HG03558 (cell line): ENCODE results near the gene CES3.

Experiments used
- ATAC-seq: cut with Tn5 transposase; IDR thresholded peaks from one replicate; pipeline ENCODE4 v1.9.1; 2021; ENCODE audit warnings: moderate number of reproducible peaks; ENCODE audit not compliant: unreplicated experiment; ENCODE audit errors: extremely low read depth

CES3 gene, protein sequence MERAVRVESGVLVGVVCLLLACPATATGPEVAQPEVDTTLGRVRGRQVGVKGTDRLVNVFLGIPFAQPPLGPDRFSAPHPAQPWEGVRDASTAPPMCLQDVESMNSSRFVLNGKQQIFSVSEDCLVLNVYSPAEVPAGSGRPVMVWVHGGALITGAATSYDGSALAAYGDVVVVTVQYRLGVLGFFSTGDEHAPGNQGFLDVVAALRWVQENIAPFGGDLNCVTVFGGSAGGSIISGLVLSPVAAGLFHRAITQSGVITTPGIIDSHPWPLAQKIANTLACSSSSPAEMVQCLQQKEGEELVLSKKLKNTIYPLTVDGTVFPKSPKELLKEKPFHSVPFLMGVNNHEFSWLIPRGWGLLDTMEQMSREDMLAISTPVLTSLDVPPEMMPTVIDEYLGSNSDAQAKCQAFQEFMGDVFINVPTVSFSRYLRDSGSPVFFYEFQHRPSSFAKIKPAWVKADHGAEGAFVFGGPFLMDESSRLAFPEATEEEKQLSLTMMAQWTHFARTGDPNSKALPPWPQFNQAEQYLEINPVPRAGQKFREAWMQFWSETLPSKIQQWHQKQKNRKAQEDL

DNA sequence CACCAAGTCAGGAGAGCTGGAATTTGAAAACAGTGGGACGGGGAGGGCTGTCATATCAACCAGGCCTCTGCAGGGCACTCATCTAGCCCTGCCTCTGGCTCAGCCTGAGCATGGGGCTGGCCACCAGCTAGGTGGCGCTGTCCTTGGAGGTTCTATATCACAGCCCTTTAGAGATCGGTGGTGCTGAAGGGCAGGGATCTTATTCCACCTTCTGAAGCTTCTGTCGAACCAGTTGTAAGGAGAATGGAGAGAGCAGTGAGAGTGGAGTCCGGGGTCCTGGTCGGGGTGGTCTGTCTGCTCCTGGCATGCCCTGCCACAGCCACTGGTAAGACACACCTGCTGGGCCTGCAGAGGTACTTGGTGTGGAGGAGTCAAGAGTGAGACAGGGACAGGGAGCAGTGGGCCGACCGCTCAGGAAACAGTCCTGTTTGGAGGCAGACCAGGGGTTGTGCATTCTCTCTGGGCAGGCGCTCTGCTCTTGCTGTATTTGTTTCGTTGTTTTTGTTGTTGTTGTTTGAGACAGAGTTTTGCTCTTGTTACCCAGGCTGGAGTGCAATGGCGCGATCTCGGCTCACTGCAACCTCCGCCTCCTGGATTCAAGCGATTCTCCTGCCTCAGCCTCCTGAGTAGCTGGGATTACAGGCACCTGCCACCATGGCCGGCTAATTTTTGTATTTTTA lies at the start of gene CES3:
TSS of gene CES3 (plus strand) at position 202 of the 680 bp plus-strand sequence. CDS start at position 244, 42 bp downstream.
- no peak for ATAC-seq

DNA sequence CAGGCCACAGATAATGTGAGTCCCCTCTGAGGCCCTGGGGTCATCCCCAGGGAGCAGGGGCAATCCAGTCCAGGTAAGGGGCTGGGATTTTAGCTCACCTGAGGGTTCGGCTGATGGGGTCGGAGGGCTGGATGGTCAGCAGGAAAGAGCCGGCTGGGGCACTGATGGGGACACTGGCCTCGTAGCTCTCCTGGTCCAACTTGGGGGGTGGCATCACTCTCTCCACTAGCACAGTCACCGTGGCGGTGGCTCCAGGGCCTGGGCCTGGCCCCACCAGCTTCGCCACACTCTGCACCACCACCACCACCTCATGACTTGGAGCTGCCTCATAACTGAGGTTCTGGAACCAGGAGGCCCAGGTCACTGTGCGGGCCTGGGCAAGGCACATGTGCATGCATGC lies 49.3 kb upstream of the CES3 start:
- no peak for ATAC-seq

DNA sequence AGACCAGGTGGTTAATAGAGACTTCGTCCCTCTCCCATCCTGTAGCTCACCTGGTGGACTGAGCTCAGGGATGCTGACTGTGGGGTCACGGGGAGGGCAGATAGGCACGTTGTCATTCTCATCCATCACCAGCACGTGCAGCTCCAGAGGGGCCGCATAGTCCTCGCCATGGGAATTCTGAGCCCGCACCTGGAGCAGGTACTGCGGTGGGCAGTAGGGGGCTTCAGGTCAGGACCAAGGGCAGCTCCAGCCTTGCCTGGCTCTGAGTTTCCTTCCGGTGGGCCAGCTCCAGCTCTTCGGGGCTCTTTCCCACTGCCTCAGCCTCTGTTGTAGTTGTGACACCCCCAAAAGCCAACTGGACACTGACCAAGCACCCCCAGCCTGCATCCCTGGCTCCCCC lies 48.0 kb upstream of the CES3 start:
- ATAC-seq = no peak

DNA sequence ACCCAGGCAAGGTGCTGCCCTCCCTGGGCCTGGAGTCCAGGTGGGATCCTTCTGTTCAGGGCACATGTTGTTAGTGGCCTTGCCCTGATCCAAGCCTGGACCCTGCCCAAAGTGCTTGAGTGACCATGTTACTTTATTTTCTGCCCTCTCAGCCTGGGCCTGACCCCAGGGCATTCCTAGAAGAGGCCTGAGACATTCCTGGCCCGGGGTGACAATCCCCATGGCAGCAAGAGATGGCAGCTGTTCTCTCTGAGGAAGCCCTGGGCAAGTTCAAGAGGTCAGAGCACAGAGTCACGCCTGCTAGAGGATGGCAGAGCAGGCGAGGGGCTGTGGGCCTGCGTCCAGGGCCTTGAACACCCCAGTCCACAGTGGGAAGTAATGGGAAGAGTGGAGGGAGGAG lies 47.4 kb upstream of the CES3 start:
- ATAC-seq = no peak

DNA sequence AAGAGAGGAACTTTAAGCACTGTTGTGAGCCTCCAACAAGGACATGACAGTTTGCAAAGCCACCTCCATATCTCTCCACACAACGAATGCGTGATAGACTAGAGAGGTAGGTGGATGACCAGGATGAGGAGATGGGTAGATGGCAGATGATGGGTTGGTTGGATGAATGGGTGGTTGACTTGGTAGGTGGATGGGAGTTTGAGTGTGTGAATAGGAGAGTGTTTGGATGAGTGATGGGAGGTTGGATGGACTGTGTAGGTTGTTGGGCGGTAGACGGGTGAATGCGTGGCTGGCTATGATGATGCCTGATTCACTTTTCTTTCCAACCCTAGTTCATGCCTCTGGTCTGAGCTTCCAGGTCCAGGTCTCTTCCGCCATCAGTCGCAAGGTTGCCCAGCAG lies 46.5 kb upstream of the CES3 start:
- ATAC-seq = no peak

DNA sequence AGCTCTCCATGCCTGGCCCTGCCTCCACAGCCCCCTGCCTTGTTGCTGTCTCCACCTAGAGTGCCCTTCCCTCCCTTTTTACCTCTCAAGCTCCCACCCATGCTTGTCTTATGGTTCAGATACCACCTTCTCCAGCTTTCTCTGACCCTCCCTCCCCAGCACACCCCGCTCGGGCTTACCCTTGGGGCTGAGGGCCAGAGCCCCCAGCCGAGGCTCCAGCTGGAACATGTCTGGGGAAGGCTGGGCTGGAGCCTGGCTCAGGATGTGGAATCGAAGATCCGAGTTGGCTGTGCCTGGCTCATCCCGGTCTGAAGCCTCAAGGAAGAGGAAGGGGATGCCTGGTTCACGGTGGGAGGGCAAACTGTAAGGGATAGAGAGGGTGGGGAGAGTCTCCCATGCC lies 46.0 kb upstream of the CES3 start:
- ATAC-seq = no peak

DNA sequence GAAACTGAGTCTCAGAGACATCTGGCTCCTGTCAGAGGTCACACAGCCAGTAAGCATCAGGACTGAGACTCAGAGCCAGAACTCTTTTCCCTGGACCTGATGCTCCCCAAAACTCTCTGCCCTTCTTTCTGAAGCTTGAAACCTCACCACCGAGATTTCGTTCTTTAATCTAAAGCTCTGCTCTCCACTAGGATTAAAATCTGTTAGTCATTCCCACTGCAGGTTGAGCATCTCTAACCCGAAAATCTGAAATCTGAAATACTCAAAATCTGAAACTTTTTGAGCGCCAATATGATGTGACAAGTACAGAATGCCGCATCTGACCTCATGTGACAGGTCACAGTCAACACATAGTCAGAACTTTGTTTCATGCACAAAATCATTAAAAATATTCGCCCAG lies 44.5 kb upstream of the CES3 start:
- ATAC-seq = no peak

DNA sequence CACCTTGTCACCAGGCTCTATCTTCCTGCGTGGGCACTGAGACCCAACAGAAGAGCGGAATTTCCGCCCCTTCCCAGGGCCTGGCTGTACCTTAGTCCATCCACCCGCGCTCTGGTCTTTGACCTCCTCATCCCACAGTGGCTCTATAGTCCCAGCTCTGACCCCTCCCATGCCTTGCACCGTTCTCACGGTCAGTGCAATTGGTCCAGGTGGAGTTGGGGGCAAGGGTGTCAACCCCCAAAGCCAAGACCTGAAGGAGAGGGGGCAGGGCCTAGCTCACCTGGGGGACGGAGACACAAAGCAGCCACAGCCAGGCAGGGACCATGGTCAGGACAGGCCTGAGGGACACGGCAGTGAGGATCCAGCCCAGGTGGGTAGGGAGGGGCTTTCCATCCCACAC lies 43.3 kb upstream of the CES3 start:
- ATAC-seq = no peak

DNA sequence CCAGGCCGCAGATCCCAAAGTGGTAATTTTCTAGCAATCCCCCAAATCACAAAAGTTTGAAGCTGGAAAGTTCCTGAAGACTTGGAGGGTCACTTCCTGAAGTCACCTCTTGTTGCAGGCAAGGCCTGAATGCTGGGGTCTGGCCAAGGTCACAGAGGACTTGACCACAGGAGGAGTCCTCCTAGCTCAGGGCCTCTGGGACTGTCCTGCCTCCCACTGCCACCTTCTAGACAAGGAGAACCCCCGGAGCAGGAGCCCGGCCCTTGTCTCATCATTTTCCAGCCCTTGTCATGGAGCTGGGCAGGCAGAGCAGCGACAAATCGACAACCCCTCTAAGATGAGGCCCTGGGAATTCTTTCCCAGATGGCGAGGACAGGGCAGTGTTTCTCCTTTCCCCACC lies 42.7 kb upstream of the CES3 start:
- ATAC-seq = no peak

DNA sequence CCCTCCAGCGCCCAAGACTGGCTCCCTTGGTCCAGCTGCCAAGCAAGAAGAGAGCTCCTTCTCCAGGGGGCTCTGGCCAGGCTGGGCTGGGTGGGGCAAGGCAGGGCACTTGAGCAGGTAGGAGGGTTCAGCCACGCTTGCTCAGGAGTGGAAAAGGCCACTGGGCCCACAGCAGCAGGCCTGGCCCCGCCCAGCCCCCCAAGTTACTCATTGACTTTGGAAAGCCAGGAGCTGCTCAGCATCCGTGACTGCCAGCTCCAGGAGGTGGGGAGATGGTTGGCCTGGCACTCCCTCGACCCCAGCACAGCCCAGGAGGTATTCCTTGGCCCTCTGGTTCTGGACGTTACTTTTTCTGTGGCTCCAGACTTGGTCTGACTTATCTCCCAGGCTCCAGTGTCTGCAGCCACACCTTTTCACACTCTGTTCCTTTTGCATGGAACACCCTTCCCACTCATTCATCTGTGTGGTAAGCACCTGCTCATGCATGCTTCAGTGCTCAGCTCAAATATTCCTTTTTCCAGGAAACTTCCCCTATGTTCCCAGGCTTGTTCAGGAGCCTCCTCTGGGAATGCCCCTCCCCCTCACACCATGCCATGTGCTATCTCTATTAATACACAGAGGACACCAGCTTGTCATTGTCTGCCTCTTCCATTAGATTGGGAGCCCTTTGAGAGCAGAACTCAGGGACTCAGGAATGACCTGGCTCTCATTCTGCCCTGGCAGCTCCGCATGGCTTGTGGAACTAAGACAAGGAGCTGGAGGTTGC lies 42.1 kb upstream of the CES3 start, which contains the start of gene CDH16:
TSS of gene CDH16 (minus strand) at position 83 of the 766 bp plus-strand sequence. CDS start 820 bp downstream, outside the sequence.
- no peak for ATAC-seq

DNA sequence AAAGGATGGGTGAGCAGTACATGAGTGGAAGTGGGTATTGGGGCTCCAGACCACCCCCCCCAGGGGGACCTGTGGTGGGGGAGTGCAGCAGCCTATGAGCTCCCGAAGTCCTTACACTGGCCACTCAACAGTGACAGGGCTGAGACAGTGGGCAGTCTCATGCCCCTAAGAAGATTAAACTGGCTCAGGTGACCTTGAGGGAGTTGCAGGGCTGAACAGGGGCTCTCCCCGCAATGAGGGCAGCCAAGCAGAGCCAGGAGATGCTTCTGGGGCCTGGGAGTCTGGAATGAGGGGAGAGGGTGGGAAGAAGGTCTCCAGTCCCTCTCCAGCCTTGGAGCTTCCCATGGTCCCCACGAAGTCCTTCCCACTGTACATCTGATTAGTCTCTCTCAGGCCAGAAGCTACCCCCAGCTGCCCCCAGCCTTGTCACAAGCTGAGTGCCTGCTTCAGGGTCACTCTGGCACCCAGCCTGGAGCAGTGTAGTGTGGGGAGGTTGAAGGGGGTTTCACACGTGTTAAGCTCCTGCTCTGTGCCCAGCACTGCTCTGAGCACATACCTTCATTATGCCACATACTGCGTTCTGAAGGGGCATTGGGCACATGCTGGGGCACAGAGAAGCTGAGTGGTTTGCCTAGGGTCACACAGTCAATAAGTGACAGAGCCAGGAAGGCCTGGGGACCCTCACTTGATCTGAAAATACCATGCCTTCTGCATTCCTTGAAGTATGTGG lies 41.3 kb upstream of the CES3 start:
- ATAC-seq = no peak

DNA sequence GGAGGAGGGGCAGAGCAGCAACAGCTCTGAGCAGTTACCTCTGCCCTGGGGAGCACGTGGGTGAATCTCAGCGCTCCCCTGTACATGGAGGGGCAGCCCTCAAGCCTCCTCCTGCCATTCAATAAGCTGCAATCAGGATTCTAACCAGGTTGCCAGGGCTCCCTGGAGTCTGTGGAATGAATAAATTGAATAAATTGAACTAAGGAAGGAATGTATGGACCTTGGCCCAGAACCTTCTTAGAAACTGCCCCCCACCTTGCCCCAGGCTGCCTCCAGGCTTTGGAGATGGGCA lies 40.8 kb upstream of the CES3 start:
- no peak for ATAC-seq

DNA sequence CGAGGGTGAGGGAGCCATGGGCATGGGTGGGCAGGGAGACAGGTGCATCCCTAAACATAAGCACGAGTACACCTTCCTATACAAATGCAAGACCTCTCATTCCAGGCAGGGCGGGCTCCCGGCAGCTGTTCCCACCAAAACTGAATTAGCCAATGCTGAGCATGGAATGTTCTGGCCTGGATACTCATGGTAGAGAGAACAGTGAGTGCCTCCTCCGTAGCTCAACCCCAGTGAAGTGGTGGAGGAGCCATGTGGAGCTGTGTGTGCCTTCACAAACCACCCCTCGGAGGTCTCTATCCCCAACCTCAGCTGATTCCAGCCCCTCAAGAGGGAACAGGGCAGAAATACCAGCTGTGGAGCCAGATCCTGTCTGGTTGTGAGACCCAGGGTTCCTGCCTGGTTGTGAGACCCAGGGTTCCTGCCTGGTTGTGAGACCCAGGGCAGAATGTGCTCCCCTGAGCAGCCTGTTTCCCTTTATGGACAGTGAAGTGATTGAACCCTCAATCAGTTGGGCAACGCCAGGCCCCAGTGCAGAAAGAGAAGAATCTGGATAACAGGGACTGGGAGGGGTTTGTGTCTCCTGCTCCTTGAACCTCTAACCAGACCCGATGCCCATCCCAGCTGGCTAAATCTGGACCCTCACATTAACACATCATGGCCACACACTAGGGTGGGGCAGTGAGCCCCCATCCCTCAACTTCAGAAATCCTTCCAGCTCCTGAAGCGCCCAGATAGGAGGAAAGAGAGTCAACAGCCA lies 40.0 kb upstream of the CES3 start:
- no peak for ATAC-seq

DNA sequence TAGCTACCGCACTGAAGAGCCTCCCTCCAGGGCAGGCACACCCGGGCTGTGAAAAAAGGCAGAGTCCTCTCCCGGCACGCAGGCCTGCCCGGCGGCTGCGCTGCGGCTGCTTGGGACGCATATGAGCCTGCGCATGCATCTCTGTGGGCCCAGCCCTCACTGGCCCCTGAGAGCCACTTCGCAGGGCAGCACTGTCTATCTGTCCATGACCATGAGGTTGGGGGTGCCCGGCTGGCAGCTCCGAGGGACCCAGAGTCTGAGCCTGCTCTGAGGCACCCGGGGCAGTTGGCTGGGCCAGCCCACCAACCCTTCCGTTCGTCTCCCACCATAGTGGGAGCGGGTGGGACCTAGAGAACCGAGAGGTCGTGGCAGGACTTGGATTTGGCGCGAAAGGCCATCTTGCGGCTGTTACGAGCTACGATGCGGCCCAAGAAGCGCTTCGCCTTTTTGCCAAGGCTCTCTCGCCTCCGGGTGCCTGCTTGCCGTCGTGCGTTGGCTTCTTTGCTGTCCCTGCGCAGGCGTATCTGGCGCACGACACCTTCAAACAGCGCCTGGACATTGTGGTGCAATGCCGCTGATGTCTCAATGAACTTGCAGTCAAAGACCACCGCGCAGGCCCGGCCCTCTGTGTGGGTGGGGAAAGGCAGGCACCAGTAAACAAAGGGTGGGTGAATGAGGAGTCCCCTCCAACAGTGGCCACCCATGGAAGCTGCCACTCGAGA lies 39.2 kb upstream of the CES3 start:
- ATAC-seq = no peak

DNA sequence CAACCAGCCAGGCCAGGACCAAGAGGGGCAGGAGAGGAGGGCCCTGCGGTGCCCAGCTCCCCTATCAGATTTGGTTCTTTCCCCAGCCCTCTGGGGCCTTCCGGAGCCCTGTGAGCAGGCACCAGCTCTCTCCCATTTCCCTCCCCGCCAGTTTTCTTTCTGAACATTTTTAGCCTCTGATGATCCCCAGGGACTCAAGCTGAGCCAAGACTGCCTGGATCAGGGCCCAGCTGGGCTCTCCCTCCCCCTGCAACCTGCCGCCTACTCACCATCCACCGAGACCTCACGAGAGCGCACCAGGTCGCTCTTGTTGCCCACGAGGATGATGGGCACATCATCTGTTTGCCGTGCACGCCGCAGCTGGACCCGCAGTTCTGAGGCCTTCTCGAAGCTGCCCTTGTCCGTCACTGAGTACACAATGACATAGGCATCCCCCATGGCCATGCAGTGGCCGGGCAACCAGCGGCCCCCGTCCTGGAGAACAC lies 37.8 kb upstream of the CES3 start:
- ATAC-seq = no peak

DNA sequence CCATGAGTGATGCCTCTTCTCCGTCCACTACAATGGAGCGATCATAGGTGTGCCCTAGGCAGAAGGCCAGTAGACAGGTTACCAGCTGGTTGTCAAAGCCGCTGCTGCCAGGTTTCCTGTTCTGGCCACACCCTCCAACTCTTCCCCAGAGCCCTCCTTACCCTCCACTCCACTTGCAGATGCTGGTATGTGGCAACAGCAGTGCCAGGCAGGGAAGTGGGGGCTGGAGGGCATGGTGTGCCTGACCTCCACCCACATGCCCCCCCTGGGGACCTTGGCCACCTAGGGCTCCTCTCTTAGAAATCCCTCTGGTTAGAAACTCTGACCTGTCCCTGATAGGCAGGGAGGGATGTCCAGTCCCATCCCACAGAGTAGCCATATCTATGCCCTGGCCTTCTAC lies 37.2 kb upstream of the CES3 start:
- no peak for ATAC-seq

DNA sequence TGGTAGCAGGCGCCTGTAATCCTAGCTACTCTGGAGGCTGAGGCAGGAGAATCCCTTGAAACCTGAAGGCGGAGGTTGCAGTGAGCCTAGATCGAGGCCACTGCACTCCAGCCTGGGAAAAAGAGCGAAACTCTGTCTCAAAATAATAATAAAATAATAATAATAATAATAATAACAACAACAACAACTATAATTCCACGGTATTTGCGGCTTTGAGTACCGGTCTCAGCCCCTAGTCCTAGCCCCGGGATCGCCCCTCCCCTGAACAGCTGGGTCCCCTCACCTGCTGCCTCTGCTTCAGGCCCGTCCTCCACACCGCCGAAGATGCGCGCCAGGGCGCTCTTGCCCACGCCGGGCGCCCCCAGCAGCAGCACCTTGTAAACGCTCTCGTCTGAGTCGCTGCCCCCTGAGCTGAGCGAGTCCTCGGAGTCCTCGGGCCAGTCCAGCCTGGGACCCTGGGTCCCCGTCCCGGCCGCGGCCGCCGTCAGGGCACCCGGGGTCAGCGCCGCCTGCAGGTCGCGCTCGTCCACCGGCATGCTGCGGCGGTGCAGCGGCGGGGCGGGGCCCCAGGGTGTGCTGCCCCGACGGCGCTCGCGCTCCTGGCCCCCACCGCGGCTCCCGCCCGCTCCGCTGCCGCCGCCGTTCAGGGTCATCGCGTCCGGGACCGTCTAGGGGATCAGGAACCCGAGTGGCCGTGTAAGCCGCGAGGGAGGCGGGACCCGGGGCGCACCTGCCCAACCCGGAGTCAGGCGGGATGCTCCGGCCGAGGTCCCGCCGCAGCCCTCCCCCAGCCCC lies 36.3 kb upstream of the CES3 start:
- no peak for ATAC-seq

DNA sequence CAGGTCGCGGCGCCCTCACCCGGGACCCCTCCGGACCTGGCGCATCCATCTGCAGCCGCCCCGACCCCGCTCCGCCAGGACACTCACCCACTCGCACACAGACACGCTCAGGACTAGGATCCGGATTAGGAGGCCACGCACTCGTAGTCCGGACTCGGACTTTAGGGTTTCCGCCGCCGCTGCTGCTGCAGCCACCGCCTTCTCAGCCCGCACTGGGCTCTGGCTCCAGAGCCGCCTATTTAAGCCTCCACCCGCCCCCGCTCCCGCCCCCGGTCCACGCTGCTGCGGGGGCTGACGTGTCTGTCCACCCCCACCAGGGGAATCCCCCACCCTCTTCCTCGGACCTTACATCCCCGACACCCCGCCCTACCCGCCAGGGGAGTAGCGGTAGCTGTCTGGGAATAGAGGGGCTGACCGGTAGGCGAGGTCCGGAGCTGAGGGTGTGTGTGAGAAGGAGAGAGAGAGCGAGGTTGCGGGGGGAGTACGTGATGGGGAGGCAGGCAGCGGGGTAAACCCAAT lies 35.7 kb upstream of the CES3 start, which contains the start of gene RRAD:
TSS of gene RRAD (minus strand) at position 214 of the 519 bp plus-strand sequence. CDS start 356 bp downstream, outside the sequence.
- ATAC-seq = no peak
